HuH-7 (cell line): ENCODE data around the gene AP1M1.
"Not testable (repeated sequence)": the region's sequence is repeated elsewhere in the genome, so short reads cannot be mapped to it uniquely, and the experiment has no call there.

Source experiments
- DNase-seq: peaks from one replicate; pipeline ENCODE4 v3.0.0; 2011; ENCODE audit warnings: low spot score

AP1M1 gene

DNA sequence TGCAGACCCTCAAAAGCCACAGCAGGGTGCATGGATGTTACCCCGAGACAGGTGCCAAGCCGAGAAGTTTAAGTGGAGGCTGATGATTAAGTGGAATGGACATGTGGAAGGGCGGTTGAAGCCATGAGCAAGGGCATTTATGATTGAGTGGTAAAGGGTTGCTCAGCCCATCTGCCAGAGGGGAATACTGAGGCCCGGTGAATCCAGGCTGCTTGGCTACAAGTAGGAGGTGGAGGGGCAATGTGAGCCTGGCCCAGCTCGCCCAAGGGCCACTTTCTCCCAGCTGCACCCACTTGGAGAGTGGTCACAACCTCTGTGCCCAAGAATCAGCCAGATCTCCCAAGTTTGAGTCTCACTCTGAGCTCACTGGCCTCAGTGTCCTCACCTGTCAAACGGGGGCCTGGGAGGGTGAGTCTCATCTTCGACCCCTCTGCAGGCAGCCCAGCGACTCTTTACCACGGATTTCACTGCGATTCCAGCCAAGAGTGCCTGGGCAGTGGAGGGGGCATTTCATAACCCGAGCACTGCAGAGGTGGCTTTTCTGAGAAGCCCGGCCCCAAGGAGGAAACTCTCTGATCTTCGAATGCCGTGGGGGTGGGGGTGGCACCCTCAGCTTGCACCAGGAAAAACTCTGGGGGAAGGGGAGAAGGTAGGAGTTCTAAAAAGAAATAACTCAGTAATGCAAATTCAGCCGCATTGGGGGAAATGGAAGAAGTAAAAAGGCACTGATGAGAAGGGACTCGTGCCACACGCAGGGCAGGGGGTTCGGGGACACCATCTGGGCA lies 64.1 kb downstream of the AP1M1 start:
- DNase-seq = no peak

DNA sequence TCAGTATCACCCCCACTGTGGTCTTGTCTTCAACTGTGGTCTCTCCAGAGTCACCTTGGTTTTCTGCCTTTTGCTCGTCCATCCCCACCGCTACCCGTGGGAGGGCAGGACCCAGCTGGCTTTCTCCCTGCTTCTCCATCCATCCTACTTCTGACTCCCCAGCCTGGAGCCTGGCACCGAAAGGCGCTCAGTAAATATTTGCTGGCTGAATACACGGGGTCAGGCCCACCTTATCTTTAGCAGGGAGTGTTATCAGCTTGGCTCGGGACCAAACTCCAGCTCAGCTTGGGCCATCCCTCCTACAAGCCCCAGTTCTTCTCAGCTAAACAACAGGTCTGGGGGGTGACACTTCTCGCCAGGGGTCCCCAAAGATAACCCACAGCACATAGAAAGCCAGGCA lies 64.9 kb downstream of the AP1M1 start:
- peak; percentile 82 for DNase-seq

DNA sequence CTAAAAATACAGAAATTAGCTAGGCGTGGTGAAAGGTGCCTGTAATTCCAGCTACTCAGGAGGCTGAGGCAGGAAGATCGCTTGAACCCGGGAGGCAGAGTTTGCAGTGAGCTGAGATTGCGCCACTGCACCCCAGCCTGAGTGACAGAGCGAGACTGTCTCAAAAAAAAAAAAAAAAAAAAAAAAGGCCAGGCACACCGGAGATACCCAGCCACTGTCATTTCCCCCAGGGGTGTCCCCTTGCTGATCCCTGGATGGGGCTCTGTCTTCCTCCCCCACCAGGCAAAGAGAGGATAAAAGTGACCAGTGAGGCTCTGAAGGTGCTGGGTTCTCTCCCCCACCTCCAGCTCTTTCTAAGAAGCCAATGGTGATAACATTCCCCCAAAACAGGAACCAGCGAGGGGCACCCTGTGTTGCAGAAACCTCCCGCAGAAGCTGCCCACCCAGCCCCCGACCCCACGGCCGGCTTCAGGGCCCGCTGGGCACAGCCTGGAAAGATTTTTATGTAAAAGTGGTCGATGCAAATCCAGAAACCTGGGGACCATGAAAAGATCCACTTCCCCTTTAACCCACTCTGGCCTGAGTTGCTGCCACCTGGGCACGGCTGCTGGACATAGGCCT lies 65.5 kb downstream of the AP1M1 start:
- DNase-seq = no peak

DNA sequence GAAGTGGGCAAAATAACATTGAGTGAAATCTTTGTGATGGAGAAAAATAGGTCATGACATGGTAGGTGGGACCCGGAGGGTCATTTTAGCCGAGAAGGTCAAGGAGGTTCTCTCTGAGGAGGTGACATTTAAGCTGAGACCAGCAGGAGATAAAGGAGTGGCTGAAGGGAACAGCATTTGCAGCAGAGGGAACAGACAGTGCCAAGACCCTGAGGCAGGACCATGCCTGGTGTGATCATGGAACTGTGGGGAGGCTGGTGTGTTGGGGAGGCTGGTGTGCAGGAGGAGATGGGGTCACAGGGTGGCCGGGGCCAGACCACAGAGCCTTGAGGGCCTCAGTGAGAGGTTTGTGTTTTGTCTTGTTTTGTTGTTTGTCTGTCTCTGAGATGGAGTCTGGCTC lies 67.5 kb downstream of the AP1M1 start:
- no peak for DNase-seq

GRCh38 chr19:16265890-16266585 lies 68.3 kb downstream of the AP1M1 start:
- DNase-seq = no peak

- no peak for DNase-seq
Observed at GRCh38 chr19:16266586-16266942, 68.9 kb downstream of the AP1M1 start.

DNA sequence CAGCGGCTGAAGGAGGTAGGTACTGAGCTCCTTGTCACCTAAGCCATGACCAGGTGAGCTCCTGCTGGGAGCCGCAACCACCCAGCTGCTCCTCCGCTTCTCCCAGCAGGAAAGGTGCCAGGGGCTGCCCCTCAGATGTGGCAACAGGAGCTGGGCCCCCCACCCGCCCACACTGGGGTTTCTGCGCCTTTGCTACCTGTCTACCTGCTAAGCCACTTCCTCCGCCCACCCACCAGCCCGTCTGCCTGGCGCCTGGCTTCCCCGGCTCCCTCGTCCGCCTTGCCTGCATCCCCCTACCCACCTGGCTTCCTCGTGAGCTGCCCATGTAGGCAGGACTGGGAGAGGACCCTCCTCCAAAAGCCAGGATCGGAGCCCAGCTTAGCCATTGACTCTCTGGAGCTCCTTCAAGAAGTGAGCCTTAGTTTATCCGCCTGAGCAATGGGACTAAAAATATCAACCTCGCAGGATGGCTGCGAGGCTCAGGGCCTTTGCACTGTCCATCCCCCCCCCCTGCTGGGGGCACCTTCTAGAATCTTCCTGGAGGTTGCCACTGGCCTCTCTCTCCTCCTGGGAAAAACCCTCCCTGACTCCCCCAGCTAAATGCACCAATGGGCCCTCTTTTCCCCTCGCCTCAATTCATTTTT lies 71.1 kb downstream of the AP1M1 start:
- no peak for DNase-seq

DNA sequence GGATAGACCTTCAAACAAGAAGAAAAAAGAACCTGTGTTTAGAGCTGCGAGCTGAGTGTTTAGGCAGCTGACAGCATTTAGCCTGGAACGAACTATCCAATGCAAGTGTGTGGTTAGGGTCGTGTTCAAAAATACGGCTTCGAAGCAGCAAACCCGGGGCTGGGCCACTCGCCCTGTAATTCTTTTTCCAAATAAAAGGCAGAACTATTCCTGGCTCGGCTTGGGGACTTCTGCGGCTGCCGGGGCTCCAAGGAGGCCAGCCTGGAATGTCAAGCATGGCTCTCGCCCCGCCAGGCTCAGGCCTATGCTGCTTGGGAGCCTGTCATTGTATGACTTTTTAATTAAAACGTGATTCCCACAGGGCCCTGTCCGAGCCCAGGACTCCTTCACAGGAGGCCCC lies 75.2 kb downstream of the AP1M1 start:
- no peak for DNase-seq

DNA sequence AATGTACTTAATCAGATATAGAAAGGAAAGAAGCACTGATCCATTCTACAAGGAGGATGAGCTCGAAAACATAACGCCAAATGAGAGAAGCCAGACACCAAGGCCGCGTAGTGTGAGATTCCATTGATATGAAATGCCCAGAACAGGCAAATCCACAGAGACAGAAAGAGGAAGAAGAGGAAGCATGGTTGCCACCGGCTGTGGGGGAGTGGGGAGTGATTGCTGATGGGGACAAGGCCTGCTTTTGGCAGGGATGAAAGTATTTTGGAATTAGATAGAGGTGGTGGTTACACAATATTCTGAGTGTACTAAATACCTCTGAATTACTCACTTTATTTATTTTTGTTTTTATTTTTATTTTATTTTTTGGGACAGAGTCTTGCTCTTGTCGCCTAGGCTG lies 76.7 kb downstream of the AP1M1 start:
- no peak for DNase-seq

- no peak for DNase-seq
Observed at GRCh38 chr19:16280306-16280705, 82.6 kb downstream of the AP1M1 start.

- no peak for DNase-seq
Observed at GRCh38 chr19:16281743-16282142, 84.0 kb downstream of the AP1M1 start.

- no peak for DNase-seq
Observed at GRCh38 chr19:16283210-16284061, 85.7 kb downstream of the AP1M1 start.

DNA sequence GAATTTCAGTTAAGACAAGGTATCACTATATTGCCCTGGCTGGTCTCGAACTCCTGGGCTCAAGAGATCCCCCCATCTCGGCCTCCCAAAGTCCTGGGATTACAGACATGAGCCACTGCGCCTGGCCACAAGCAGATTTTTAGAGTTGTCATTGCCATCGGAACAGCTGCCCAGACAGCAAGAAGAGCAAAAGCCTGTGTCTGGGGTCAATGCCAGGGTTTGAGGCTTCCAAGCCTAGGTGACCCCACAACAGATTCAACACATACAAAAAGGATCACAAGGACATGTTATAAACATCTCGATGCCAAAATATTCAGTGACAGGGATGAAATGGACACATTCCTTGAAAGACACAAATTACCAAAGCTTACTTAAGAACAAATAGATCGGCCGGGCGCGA lies 86.8 kb downstream of the AP1M1 start:
- no peak for DNase-seq

- not testable (repeated sequence) for DNase-seq
Observed at GRCh38 chr19:16285079-16285478, 87.4 kb downstream of the AP1M1 start.

- no peak for DNase-seq
Observed at GRCh38 chr19:16285769-16286498, 88.2 kb downstream of the AP1M1 start.

GRCh38 chr19:16288544-16288943 lies 90.8 kb downstream of the AP1M1 start:
- no peak for DNase-seq

GRCh38 chr19:16289594-16289993 lies 91.9 kb downstream of the AP1M1 start:
- no peak for DNase-seq

- DNase-seq = no peak
Observed at GRCh38 chr19:16290692-16291091, 93.0 kb downstream of the AP1M1 start.

DNA sequence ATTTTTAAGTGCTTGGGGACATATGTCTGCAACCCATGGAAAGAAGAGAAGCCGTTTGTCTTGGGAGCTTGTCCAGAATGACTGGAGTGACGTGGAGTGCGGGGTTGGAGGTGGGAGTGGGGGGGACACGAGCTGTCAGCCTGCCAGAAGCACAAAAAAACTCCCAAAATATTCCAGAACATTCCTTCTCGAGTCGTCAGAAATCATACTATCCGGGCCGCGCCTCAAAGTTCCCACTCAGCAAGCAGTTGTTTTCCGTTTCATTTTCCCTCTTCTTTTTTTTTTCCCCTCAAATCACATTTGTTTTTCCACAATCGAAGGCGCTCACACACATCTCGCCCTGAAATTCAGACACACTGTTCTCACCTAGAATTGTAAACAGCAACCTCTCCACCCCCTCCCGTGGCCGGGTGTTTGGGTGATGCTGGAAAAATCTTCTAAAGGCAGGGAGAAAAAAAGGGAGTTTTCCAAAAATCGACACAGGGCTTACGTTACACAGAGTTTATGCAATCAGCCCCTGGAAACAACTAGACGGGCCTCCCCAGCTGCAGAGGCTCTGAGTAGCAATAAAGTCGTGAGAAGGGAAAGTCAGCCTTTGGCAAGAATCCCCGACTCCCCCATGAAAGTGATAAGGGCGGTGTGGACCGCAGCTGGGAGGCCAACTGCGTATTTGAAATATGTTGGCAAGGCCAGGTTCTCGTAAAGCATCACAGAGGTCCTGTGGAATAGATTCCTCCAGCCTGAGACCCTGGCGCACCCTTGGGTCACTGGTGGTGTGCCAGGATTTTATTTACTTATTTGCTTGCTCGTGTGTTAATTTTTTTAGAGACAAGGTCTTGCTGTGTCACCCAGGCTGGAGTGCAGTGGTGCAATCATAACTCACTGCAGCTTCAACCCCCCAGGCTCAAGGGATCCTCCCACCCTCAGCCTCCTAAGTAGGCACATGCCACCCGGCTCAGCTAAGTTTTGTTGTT lies 95.7 kb downstream of the AP1M1 start:
- DNase-seq = peak; percentile 48

DNA sequence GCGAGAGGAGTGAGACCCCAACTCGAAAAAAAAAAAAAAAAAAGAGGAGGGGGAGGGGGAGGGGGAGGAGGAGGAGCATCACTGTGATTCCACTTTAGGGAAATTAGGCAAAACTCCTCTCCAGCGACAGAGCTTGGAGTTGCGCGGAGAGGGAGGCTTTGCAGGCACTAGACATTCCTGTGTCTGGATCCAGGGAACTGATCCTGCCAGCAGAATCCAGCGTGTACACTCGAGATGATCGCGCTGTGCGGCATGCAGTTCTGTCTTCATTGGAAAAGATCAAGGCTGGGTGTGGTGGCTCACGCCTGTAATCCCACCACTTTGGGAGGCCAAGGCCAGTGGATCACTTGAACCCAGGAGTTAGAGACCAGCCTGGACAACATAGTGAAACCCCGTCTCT lies 97.3 kb downstream of the AP1M1 start:
- no peak for DNase-seq
